Measurements from ENCODE around the gene ORC3.
A peak's percentile ranks its signal among the peaks of the same experiment; 100 is the strongest.
"Not testable (repeated sequence)": the region's sequence is repeated elsewhere in the genome, so short reads cannot be mapped to it uniquely, and the experiment has no call there.

ORC3 gene

GRCh38 chr6:87701344-87701675 is 111.4 kb downstream of the ORC3 start:
- intact Hi-C loops (cut with DNase I; ENCODE audit: low total_unique reads): loop anchor here (1.0 kb wide), 1 partner anchor 111 kb away; the partner anchor contains the start of gene ORC3
- Histone ChIP-seq H3K4me1 (peaks cover 0 to 44% (median 14%) of the 10 kb centered on the region in 4 donors), H3K27me3 (no peaks in the 10 kb centered on the region), H3K9me3 (no peaks in the 10 kb centered on the region), H3K36me3 (no peaks in the 10 kb centered on the region), H3K27ac (peak overlapping the region; percentile 93 to 97), H3K4me3 (peak overlapping the region; percentile 73 to 98)
- DNase-seq: peak in 1 of 2 donors; percentile 70
- no peak for TF ChIP-seq CTCF (IDR thresholded peaks at IDR 0.05)

DNA sequence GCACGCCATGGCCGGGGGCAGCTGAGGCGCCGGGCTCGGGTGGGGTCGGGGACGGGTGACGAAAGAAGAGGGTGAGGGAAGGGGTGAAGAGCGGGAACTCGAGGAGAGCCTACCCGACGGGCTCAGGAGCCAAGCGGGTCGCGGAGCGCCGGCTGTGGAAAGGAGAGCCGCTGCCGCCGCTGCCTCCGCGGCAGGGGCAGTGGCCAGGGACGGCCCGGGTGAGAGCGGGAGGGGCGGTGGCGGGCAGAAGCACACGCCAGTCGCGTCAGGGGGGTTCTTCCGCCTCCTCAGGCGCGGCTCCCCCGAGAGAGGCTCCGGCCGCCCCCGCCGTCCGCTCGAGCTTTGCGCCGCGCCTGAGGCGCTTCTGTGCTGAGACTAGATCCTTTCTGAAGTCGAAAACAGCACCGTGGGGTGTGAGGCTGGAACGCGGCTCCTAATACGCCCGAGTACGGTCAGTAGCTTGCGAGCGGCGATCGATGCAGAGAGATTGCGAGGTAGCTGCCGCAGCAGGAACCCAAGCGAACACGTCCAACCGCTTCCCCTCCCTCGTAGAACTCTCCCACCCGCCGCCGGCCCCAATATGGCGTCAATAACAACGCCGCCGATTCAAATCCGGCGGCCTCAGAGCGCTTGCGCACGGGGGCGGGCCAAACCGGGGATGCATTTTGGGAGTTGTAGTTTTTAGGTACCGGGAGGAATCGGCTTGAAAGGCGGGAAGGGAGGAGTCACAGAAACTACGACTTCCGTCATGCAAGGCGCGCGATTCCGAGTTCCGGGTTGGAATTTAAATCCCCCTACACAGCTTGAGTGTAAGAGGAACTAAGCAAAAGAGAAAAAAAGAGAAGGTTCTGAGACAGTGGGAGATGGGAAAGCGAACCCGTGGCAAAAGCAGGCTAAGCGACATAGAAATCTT is 112.0 kb downstream of the ORC3 start, which contains the start of gene AKIRIN2:
TSS of gene AKIRIN2 (minus strand) at position 558 of the 913 bp plus-strand sequence. CDS start at position 9, 549 bp downstream.
- Histone ChIP-seq H3K36me3 (no peaks in the 10 kb centered on the region), H3K4me3 (peak within 1 kb of the TSS; percentile 73 to 98), H3K9me3 (no peaks in the 10 kb centered on the region), H3K4me1 (peaks cover 0 to 38% (median 11%) of the 10 kb centered on the region in 4 donors), H3K27ac (peak within 1 kb of the TSS; percentile 93 to 97), H3K27me3 (no peaks in the 10 kb centered on the region)
- peak; percentile 97 to 98 for DNase-seq
- intact Hi-C loops (cut with DNase I; ENCODE audit: low total_unique reads): loop anchor here (1.0 kb wide), 1 partner anchor 112 kb away; the partner anchor contains the start of gene ORC3
- TF ChIP-seq CTCF (IDR thresholded peaks at IDR 0.05): no peak

- Histone ChIP-seq H3K27ac (peak overlapping the region; percentile 93 to 97), H3K27me3 (no peaks in the 10 kb centered on the region), H3K36me3 (no peaks in the 10 kb centered on the region), H3K4me1 (peaks cover 0 to 32% (median 7%) of the 10 kb centered on the region in 4 donors), H3K4me3 (peak overlapping the region; percentile 73 to 98), H3K9me3 (no peaks in the 10 kb centered on the region)
- intact Hi-C loops (cut with DNase I; ENCODE audit: low total_unique reads): no loop called here
- DNase-seq: no peak
- TF ChIP-seq CTCF (IDR thresholded peaks at IDR 0.05): no peak
These were observed 112.6 kb downstream of the ORC3 start for GRCh38 chr6:87702589-87702945.

GRCh38 chr6:87703039-87703438 is 113.1 kb downstream of the ORC3 start:
- peak overlapping the region; percentile 93 to 97 for H3K27ac ChIP-seq
- H3K9me3 ChIP-seq; H3K27me3 ChIP-seq; DNase-seq; H3K36me3 ChIP-seq; intact Hi-C loops (cut with DNase I; ENCODE audit: low total_unique reads): not testable (repeated sequence)
- H3K4me1 ChIP-seq: peaks cover 0 to 28% (median 2%) of the 10 kb centered on the region in 4 donors
- peak overlapping the region; percentile 73 to 98 for H3K4me3 ChIP-seq

- Histone ChIP-seq H3K36me3 (no peaks in the 10 kb centered on the region), H3K4me3 (no peak overlapping the region), H3K9me3 (no peaks in the 10 kb centered on the region), H3K27me3 (no peaks in the 10 kb centered on the region), H3K27ac (no peak overlapping the region), H3K4me1 (peaks cover 0 to 7% (median 0%) of the 10 kb centered on the region in 4 donors)
- intact Hi-C loops (cut with DNase I; ENCODE audit: low total_unique reads): no loop called here
- TF ChIP-seq CTCF (IDR thresholded peaks at IDR 0.05): no peak
- DNase-seq: no peak
These were observed 115.2 kb downstream of the ORC3 start for GRCh38 chr6:87705070-87705691.
